Ishikawa (cell line): ENCODE data around the gene GARIN3.

Experiments
- CEBPB ChIP-seq: IDR thresholded peaks from 2 replicates; pipeline ENCODE4 v1.6.1; 2012
- CREB1 ChIP-seq: IDR thresholded peaks from 2 replicates; pipeline ENCODE4 v1.6.1; 2012; ENCODE audit warnings: low read depth
- EGR1 ChIP-seq: IDR thresholded peaks from 2 replicates; pipeline ENCODE4 v1.6.1; 2012
- EP300 ChIP-seq: IDR thresholded peaks from 2 replicates; pipeline ENCODE4 v1.6.1; 2012; ENCODE audit warnings: borderline replicate concordance
- FOXM1 ChIP-seq: IDR thresholded peaks from 2 replicates; pipeline ENCODE4 v1.6.1; 2012; ENCODE audit warnings: low read depth, borderline replicate concordance
- MAX ChIP-seq: IDR thresholded peaks from 2 replicates; pipeline ENCODE4 v1.6.1; 2012
- NFIC ChIP-seq: IDR thresholded peaks from 2 replicates; pipeline ENCODE4 v1.6.1; 2012
- RAD21 ChIP-seq: IDR thresholded peaks from 2 replicates; pipeline ENCODE4 v1.6.1; 2012; ENCODE audit warnings: low read depth
- REST ChIP-seq: IDR thresholded peaks from 2 replicates; pipeline ENCODE4 v1.6.1; 2012; ENCODE audit warnings: low read depth, mild to moderate bottlenecking
- TAF1 ChIP-seq: IDR thresholded peaks from 2 replicates; pipeline ENCODE4 v1.6.1; 2012; ENCODE audit warnings: low read depth, mild to moderate bottlenecking
- TCF12 ChIP-seq: IDR thresholded peaks from 2 replicates; pipeline ENCODE4 v1.6.1; 2012; ENCODE audit warnings: low read depth
- TEAD4 ChIP-seq: IDR thresholded peaks from 2 replicates; pipeline ENCODE4 v1.6.1; 2012
- USF1 ChIP-seq: IDR thresholded peaks from 2 replicates; pipeline ENCODE4 v1.6.1; 2012
- YY1 ChIP-seq: IDR thresholded peaks from 2 replicates; pipeline ENCODE4 v1.6.1; 2012; ENCODE audit warnings: low read depth
- ZBTB7A ChIP-seq: IDR thresholded peaks from 2 replicates; pipeline ENCODE4 v1.6.1; 2012; ENCODE audit warnings: low read depth

Gene GARIN3

GRCh38 chr5:157116483-157116954, 49.5 kb downstream of the GARIN3 start:
- TF ChIP-seq TEAD4, result no peak
- TF ChIP-seq NFIC, result no peak
- TF ChIP-seq MAX, result no peak

- TF ChIP-seq FOXM1 (no peak), TAF1 (no peak), EGR1 (no peak), YY1 (no peak), EP300 (no peak), NFIC (no peak), MAX (no peak), CEBPB (no peak), USF1 (no peak), TCF12 (no peak), TEAD4 (no peak)
These were observed 50.6 kb downstream of the GARIN3 start for GRCh38 chr5:157115502-157115901.

GRCh38 chr5:157115012-157115411, 51.1 kb downstream of the GARIN3 start:
- TF ChIP-seq CREB1, result no peak
- no peak for TF ChIP-seq REST
- no peak for TF ChIP-seq RAD21
- TF ChIP-seq USF1, result no peak

GRCh38 chr5:157113002-157113401, 53.1 kb downstream of the GARIN3 start:
- TF ChIP-seq CEBPB, result no peak
- no peak for TF ChIP-seq ZBTB7A
- no peak for TF ChIP-seq TAF1
- no peak for TF ChIP-seq REST
- no peak for TF ChIP-seq NFIC
- TF ChIP-seq YY1, result no peak
- no peak for TF ChIP-seq CREB1
- TF ChIP-seq TEAD4, result no peak
- no peak for TF ChIP-seq EGR1
- no peak for TF ChIP-seq TCF12
- TF ChIP-seq FOXM1, result no peak
- TF ChIP-seq RAD21, result no peak
- TF ChIP-seq USF1, result no peak
- no peak for TF ChIP-seq MAX
- no peak for TF ChIP-seq EP300
